IPS-15b (cell line): Measurements from ENCODE around the gene TCF3.

Experiments used
- H3K27me3 ChIP-seq: one replicate; pipeline ENCODE4 v1.6.1; 2013; ENCODE audit warnings: low read length; ENCODE audit not compliant: control insufficient read depth, insufficient read depth
- H3K36me3 ChIP-seq: one replicate; pipeline ENCODE4 v1.6.1; 2013; ENCODE audit warnings: low read length; ENCODE audit not compliant: control insufficient read depth, insufficient read depth
- H3K4me1 ChIP-seq: one replicate; pipeline ENCODE4 v1.6.1; 2013; ENCODE audit warnings: mild to moderate bottlenecking, low read length; ENCODE audit not compliant: control insufficient read depth, insufficient read depth
- H3K4me3 ChIP-seq: one replicate; pipeline ENCODE4 v1.5.1; 2013; ENCODE audit warnings: low read depth, low read length
- H3K9ac ChIP-seq: one replicate; pipeline ENCODE4 v1.6.1; 2013; ENCODE audit warnings: low read depth, mild to moderate bottlenecking, low read length
- H3K9me3 ChIP-seq: one replicate; pipeline ENCODE4 v1.6.1; 2013; ENCODE audit warnings: mild to moderate bottlenecking, low read length; ENCODE audit not compliant: control insufficient read depth, insufficient read depth

TCF3 gene

DNA sequence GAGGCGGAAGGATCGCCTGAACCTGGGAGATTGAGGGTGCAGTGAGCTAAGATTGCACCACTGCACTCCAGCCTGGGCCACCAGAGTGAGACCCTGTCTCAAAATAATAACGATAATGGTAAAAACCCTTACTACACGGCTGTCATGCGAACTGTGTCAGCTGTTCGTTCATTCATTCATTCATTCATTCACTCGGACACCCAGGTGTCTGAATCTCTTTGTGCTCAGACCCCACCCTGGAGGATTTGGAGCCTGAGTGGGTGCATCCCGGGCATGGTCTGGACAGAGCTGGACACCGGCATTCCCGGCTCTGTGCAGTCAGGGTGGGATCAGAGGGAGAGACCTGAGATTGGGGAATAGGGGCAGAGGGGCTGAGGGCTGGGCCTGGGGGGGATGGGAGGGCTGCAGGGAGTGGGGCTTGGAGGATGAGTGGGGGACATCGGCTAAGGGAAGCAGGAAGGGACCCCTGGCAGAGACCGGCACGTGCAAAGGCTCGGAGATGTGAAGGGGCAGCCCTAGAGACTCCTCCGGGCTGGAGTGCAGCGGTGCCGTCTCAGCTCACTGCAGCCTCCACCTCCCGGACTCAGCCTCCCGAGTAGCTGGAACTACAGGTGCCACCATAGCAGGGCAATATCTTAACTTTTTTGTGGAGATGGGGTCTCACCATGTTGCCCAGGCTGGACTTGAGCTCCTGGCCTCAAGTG lies 31.6 kb upstream of the TCF3 start:
- Histone ChIP-seq H3K4me1 (peaks cover 2% of the 10 kb centered on the region), H3K27me3 (peaks cover 4% of the 10 kb centered on the region), H3K9ac (no peak overlapping the region), H3K4me3 (no peak overlapping the region), H3K9me3 (no peaks in the 10 kb centered on the region), H3K36me3 (no peaks in the 10 kb centered on the region)

DNA sequence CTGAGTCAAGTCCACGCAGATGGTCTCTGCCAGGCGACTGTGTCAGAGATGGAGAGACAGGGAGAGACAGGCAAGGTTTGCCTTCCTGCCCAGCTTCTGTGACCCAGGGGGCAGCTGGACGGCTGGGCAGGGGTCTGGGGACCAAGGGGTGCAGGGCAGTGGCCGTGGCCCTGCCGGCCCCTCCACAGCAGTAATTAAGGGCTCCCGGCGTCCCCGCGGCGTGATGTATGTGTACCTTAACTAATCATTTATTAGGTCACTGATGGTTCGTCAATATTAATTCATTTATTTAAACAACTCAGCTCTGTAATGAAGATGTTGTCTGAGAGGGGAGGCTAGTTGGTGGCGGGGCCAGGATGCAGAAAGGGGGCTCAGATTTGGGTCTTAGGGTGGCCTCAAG lies 28.6 kb upstream of the TCF3 start:
- no peaks in the 10 kb centered on the region for H3K9me3 ChIP-seq
- no peaks in the 10 kb centered on the region for H3K36me3 ChIP-seq
- no peaks in the 10 kb centered on the region for H3K4me1 ChIP-seq
- H3K4me3 ChIP-seq: no peak overlapping the region
- H3K27me3 ChIP-seq: peaks cover 27% of the 10 kb centered on the region
- no peak overlapping the region for H3K9ac ChIP-seq

DNA sequence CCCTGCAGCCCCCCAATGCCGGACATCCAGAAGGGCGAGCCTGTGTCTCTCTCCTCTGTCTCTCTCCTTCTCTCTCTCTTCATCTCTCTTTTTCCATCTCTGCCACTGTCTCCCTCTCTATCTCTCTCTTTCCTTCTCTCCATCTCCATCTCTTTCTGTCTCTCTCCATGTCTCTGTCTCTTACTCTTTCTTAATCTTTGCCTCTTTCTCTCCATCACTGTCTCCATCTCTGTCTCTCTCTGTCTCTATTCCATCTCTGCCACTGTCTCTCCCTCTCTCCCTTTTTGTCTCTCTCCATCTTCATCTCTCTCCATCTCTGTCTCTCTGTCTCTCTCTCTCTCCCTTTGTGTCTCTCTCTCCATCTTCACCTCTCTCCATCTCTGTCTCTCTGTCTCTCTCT lies 25.7 kb upstream of the TCF3 start:
- Histone ChIP-seq H3K4me1 (no peaks in the 10 kb centered on the region), H3K4me3 (no peak overlapping the region), H3K9ac (no peak overlapping the region), H3K36me3 (no peaks in the 10 kb centered on the region), H3K27me3 (peaks cover 44% of the 10 kb centered on the region), H3K9me3 (no peaks in the 10 kb centered on the region)

DNA sequence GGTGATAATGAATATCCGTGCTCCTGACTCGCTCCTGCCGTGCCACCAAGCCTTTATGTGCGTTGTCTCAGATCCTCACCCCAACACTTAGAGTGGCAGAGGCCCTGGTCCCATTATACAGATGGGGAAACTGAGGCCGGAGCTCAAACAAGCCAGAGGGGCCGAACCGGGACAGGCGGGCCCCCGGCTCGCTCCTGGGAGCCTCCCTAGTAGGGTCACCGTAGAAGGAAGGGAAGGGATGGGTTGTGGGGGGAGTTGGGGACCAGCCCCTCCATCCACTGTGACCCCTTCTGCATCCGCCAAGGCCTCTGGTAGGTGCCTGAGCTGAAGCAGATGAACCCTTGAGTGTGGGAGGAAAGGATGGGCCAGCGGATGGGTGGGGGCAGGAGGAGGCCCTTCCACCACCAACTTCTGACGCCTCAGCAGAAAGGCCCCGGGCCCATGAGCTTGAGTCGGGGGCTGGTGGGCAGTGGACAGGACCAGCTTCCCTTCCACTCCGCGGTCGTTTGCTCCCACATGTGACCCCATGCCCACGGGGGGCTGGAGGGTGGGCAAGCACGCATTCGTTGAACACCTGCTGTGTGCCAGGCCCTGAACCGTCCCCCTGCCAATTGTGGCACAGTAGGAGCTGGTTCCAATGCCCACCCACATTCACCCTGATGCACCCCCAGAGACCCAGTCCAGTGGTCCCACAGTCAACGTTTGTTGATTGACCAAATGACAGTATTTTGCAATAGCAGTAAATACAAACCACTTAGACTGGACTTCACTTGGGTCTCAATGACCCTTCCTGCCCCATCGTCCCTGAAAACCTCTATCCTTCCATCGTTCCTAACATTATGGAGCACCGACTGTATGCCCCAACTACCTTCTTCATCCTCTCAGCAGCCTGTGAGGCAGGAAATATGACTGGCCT lies 24.2 kb upstream of the TCF3 start:
- no peaks in the 10 kb centered on the region for H3K4me1 ChIP-seq
- peaks cover 51% of the 10 kb centered on the region for H3K27me3 ChIP-seq
- H3K9me3 ChIP-seq: no peaks in the 10 kb centered on the region
- H3K9ac ChIP-seq: no peak overlapping the region
- H3K4me3 ChIP-seq: peak overlapping the region; percentile 16
- H3K36me3 ChIP-seq: no peaks in the 10 kb centered on the region

DNA sequence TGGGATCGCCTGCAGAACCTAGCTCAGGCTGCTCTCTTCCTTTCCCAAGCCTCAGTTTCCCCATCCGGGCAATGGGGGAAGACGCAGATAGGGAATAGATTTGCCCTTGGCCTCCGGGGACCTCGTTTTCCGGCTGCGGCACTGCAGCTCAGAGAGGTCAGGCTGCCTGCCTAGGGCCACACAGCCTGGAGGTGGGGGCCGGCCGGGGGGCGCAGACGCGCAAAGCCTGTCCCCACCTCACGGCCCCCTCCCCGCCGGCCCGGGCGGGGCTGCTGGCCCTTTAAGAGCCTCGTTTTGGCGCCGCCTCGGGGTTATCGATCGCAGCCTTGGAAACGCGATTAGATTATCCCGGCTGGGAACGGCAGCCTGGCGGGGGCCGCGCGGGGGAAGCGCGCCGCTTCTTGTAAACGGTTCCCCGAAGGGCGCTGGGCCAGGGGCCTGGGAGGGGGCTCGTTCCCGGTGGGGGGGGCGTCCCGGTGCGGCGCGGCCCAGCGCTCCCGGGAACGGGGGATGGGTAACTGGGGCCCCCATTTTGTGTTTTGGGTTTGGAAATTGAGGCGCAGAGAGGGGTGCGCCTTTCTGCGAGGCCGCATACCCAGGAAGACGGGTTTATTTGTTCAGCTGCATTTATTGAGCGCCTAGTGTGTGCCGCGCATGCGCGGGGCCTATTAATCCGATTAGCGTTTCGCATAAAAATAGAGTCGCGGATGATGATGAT lies 23.4 kb upstream of the TCF3 start:
- Histone ChIP-seq H3K4me3 (peak overlapping the region; percentile 16), H3K9ac (no peak overlapping the region), H3K36me3 (no peaks in the 10 kb centered on the region), H3K4me1 (no peaks in the 10 kb centered on the region), H3K9me3 (no peaks in the 10 kb centered on the region), H3K27me3 (peaks cover 59% of the 10 kb centered on the region)

DNA sequence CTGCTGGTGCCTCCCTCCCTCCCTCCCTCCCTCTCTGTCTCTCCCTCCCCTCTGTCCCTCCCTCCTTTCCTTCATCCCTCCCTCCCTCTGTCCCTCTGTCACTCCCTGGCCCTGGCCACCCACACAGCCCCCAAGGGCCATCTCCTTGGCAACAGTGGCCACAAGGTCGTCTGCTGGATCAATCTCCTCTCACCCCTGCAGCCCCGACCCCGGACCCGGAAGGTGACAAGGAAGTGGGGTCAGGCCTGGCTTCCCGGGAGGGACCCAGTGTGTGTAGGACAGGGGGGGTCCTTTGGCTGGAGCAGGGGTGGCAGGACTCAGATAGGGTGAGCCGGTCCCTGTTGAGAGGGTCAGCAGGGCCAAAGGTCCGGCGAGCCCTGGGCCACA lies 21.9 kb upstream of the TCF3 start:
- H3K9ac ChIP-seq: no peak overlapping the region
- no peaks in the 10 kb centered on the region for H3K36me3 ChIP-seq
- peaks cover 74% of the 10 kb centered on the region for H3K27me3 ChIP-seq

DNA sequence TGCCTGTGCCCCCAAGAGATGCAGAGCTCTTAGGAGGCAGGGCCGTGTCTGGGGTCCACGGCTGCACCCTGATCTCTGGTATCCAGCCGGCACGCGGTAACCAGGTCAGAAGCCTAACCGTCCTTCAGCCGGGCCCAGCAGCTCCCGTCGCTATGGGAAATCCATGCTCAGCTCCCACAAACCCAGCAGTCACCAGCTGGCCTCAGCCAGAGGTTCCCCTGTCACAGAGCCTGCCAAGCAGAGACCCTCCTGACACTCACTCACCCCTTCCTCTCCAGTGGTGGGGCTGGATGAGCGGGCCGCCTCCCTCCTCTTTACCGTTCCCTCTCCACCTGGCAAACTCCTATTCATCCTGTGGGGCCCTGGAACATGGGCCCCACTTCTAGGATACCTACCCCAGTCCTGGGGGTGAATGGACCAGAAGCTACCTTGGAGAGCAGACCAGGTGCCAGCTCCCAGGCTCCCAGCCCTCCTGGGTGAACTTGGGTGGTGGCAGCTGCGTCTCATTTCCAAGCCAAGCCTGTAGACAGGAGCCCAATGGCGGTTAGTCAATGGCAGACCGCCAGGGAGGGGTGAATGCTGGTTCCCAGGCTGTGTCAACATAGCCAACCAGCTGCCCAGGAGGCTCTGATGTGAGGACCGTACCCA lies 21.4 kb upstream of the TCF3 start:
- Histone ChIP-seq H3K27me3 (peaks cover 78% of the 10 kb centered on the region), H3K4me3 (no peak overlapping the region), H3K9ac (no peak overlapping the region), H3K9me3 (no peaks in the 10 kb centered on the region), H3K4me1 (no peaks in the 10 kb centered on the region), H3K36me3 (no peaks in the 10 kb centered on the region)

More for the DNA sequence above, 21.9 kb upstream of the TCF3 start:
- Histone ChIP-seq H3K4me3 (no peak overlapping the region), H3K9me3 (no peaks in the 10 kb centered on the region), H3K4me1 (no peaks in the 10 kb centered on the region)

DNA sequence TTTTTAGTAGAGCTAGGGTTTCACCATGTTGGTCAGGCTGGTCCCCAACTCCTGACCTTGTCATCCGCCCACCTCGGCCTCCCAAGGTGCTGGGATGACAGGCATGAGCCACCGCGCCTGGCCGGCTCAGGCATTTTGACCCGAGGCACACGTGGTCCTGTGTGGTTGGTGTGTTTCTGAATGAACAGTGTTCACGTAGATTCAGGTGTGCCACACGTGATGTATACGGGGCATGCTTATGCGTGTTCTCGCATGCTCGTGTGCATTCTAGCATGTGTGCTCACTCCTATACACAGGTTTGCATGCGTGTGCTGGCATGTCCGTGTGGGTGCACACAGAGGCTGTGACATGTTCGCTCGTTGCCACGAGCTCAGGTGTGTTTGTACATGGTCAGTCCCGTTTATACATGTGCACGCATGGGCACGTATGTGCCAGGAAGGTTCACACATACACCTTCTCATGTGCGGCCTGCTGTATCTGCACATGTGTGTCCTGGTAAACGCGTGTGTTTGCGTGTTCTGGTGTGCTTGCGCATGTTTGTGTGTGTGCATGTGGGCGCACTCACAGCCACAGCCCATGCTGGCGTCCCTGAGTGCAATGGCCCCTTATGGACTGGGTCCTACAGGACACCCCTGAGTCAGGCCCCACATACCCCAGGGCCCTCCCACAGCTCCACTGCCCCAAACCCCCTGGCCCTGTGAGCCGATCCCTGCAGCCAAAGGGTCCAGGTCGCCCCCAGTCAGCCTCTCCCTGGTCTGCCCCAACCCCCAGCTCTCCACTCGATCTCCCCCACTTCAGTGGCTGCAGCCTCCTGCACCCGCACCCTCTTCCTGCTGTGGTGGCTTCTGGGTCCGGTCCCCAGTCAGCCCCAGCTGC lies 20.6 kb upstream of the TCF3 start:
- H3K4me3 ChIP-seq: no peak overlapping the region
- no peak overlapping the region for H3K9ac ChIP-seq
- H3K27me3 ChIP-seq: peaks cover 77% of the 10 kb centered on the region

DNA sequence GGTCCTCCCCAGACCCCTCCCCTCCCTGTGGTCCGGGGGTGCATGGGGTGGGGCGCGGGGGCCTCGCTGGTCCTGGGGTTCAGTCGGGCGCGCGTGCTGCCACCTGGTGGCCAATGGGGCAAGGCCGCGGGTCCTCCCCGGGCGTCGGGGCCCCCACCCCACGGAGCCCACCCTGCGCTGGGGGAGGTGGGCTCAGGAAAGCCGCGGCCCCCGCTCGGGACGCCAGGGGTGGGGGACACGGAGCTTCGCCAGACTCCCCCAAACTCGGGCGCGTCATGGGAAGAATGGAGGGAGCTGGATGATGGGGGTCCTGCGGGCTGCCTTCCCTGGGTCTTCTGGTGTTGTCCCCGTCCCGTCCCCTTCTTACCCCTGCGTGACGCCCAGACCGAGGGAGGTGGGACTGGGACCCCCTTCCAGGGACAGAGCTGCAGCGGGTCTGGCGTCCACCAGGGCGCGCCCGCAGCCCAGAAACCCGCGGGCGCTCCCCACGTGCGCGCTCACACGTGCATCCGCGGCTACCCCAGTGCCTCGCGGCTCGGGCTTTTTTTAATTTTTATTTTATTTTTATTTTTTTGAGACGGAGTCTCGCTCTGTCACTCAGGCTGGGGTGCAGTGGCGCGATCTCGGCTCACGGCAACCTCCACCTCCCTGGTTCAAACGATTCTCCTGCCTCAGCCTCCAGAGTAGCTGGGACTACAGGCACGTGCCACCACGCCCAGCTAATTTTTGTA lies 19.8 kb upstream of the TCF3 start:
- H3K27me3 ChIP-seq: peaks cover 78% of the 10 kb centered on the region

More for the DNA sequence above, 20.6 kb upstream of the TCF3 start:
- peaks cover 2% of the 10 kb centered on the region for H3K4me1 ChIP-seq
- no peaks in the 10 kb centered on the region for H3K36me3 ChIP-seq
- H3K9me3 ChIP-seq: no peaks in the 10 kb centered on the region

DNA sequence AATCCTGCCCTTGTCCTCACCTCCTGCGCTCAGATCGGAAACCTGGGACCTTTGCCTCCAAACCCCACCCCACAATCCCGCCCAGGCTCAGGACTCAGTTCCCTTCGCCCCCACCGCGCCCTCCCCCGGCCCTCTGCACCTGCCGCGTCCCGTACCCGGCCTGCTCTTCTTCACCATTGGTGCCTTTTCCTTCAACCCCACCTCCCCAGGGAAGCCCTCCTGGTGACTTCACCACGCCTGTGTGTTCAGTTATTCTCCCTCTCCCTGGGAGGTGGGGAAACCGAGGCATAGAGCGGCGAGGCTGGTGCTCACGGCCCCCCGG lies 19.3 kb upstream of the TCF3 start:
- Histone ChIP-seq H3K4me3 (peak overlapping the region; percentile 13), H3K36me3 (no peaks in the 10 kb centered on the region), H3K4me1 (peaks cover 4% of the 10 kb centered on the region), H3K27me3 (peaks cover 73% of the 10 kb centered on the region), H3K9me3 (no peaks in the 10 kb centered on the region), H3K9ac (no peak overlapping the region)

More for the DNA sequence above, 19.8 kb upstream of the TCF3 start:
- Histone ChIP-seq H3K9ac (no peak overlapping the region), H3K4me3 (peak overlapping the region; percentile 32), H3K9me3 (no peaks in the 10 kb centered on the region), H3K36me3 (no peaks in the 10 kb centered on the region), H3K4me1 (peaks cover 4% of the 10 kb centered on the region)
